Measurements from ENCODE around the gene PROM2. TPM values are rescaled to one million over a fixed set of nuclear protein-coding genes. Genes with fewer than 3 reads are reported as not detected.

The PROM2 gene
- total RNA-seq, 6 experiments from 2014 or later: 0.12 to 0.68 (median 0.35) TPM; not detected in 1

GRCh38 chr2:95326433-95327140, 52.3 kb downstream of the PROM2 start:
- H3K36me3 Mint-ChIP-seq (ENCODE audit: low read depth): no peaks in the 10 kb centered on the region
- TF ChIP-seq CTCF (IDR thresholded peaks at IDR 0.05): no peak
- no peak overlapping the region for H3K27ac Mint-ChIP-seq
- no peak overlapping the region for H3K4me3 Mint-ChIP-seq
- H3K9me3 Mint-ChIP-seq: no peaks in the 10 kb centered on the region; the same call in 1 of the 2 replicates
- no peaks in the 10 kb centered on the region for H3K4me1 Mint-ChIP-seq (ENCODE audit: low read depth)
- H3K27me3 Mint-ChIP-seq (ENCODE audit: insufficient read depth): peaks cover 6% of the 10 kb centered on the region; the same call in 1 of the 2 replicates
- no peak for DNase-seq

GRCh38 chr2:95327861-95328260, 53.6 kb downstream of the PROM2 start:
- DNase-seq: no peak
- TF ChIP-seq CTCF (IDR thresholded peaks at IDR 0.05): peak; percentile 3; the same call in 1 of the 2 replicates
- Mint-ChIP-seq H3K27me3 (ENCODE audit: insufficient read depth) (peaks cover 2% of the 10 kb centered on the region), H3K4me1 (ENCODE audit: low read depth) (no peaks in the 10 kb centered on the region), H3K36me3 (ENCODE audit: low read depth) (no peaks in the 10 kb centered on the region), H3K4me3 (no peak overlapping the region), H3K9me3 (no peaks in the 10 kb centered on the region; the same call in 1 of the 2 replicates), H3K27ac (no peak overlapping the region)

- Mint-ChIP-seq H3K4me3 (no peak overlapping the region), H3K27ac (no peak overlapping the region), H3K9me3 (no peaks in the 10 kb centered on the region; the same call in 1 of the 2 replicates), H3K4me1 (ENCODE audit: low read depth) (peaks cover 4% of the 10 kb centered on the region), H3K27me3 (ENCODE audit: insufficient read depth) (peaks cover 5% of the 10 kb centered on the region), H3K36me3 (ENCODE audit: low read depth) (no peaks in the 10 kb centered on the region)
- no peak for TF ChIP-seq CTCF (IDR thresholded peaks at IDR 0.05)
- DNase-seq: no peak
These were observed 54.3 kb downstream of the PROM2 start for GRCh38 chr2:95328358-95329125.

GRCh38 chr2:95329401-95329800, 55.2 kb downstream of the PROM2 start:
- Mint-ChIP-seq H3K4me3 (no peak overlapping the region), H3K36me3 (ENCODE audit: low read depth) (no peaks in the 10 kb centered on the region), H3K27ac (no peak overlapping the region), H3K9me3 (no peaks in the 10 kb centered on the region; the same call in 1 of the 2 replicates), H3K4me1 (ENCODE audit: low read depth) (peaks cover 12% of the 10 kb centered on the region), H3K27me3 (ENCODE audit: insufficient read depth) (peaks cover 7% of the 10 kb centered on the region)
- DNase-seq: no peak
- no peak for TF ChIP-seq CTCF (IDR thresholded peaks at IDR 0.05)

- H3K9me3 Mint-ChIP-seq: no peaks in the 10 kb centered on the region; the same call in 1 of the 2 replicates
- no peak for DNase-seq
- TF ChIP-seq CTCF (IDR thresholded peaks at IDR 0.05): peak; percentile 26
- H3K27me3 Mint-ChIP-seq (ENCODE audit: insufficient read depth): peaks cover 7% of the 10 kb centered on the region
- no peak overlapping the region for H3K27ac Mint-ChIP-seq
- H3K36me3 Mint-ChIP-seq (ENCODE audit: low read depth): no peaks in the 10 kb centered on the region
- H3K4me1 Mint-ChIP-seq (ENCODE audit: low read depth): peaks cover 20% of the 10 kb centered on the region
- H3K4me3 Mint-ChIP-seq: no peak overlapping the region
These were observed 55.9 kb downstream of the PROM2 start for GRCh38 chr2:95329891-95330793.

Data from HFFc6 (cell line).